H1 (cell line): ENCODE results near the gene SFXN2. TPM values are rescaled to one million over a fixed set of nuclear protein-coding genes. Genes with fewer than 3 reads are reported as not detected.

ENCODE experiments used
- CTCF ChIA-PET: fragments of 300-600 bp; sonication (Branson Sonifier 250); formaldehyde crosslinking; loops from one replicate; lab custom pipeline; 2021; ENCODE audit not compliant: partially characterized antibody; lab: Charles Lee
- POLR2A ChIA-PET: fragments of 300-600 bp; sonication (Branson Sonifier 250); formaldehyde crosslinking; loops from one replicate; lab custom pipeline; 2021; ENCODE audit warnings: inconsistent platforms; ENCODE audit not compliant: partially characterized antibody; lab: Charles Lee
- DNase-seq, 2 experiments: peaks; one replicate each; pipeline versions ENCODE4 v3.0.0 to v3.0.0-alpha.2; 2010 to 2022; ENCODE audit warnings: low spot score in 2 of 2, low read depth in 1 of 2, mixed read lengths in 1 of 2
- FAIRE-seq: peaks from 2 replicates; lab custom pipeline; 2011; peaks lifted over from hg19 to GRCh38; lab: Jason Lieb, UNC
- H2AFZ ChIP-seq: 2 replicates; pipeline ENCODE4 v1.8.1; 2012; ENCODE audit warnings: low read length, inconsistent platforms
- H2AK5ac ChIP-seq: 2 replicates; pipeline ENCODE4 v1.6.1; 2013; ENCODE audit warnings: low read depth, low read length
- H2BK120ac ChIP-seq: replicated peaks from 2 replicates; pipeline ENCODE3; 2013; ENCODE audit warnings: low read depth, low read length, inconsistent platforms
- H2BK12ac ChIP-seq: 2 replicates; pipeline ENCODE4 v1.6.1; 2013; ENCODE audit warnings: low read depth, low read length
- H2BK15ac ChIP-seq: 2 replicates; pipeline ENCODE4 v1.6.1; 2013; ENCODE audit warnings: low read length
- H2BK20ac ChIP-seq: 2 replicates; pipeline ENCODE4 v1.6.1; 2013; ENCODE audit warnings: low read length
- H2BK5ac ChIP-seq: 2 replicates; pipeline ENCODE4 v1.6.1; 2013; ENCODE audit warnings: low read depth, low read length
- H3K14ac ChIP-seq: 2 replicates; pipeline ENCODE4 v1.6.1; 2013; ENCODE audit warnings: inconsistent platforms; ENCODE audit not compliant: insufficient read length
- H3K18ac ChIP-seq: 2 replicates; pipeline ENCODE4 v1.6.1; 2013; ENCODE audit warnings: low read length; ENCODE audit errors: extremely low read depth
- H3K23ac ChIP-seq: 2 replicates; pipeline ENCODE4 v1.6.1; 2013; ENCODE audit warnings: inconsistent platforms; ENCODE audit not compliant: insufficient read length
- H3K23me2 ChIP-seq: 2 replicates; pipeline ENCODE4 v1.6.1; 2013; ENCODE audit warnings: low read depth, low read length
- H3K27ac ChIP-seq: 2 replicates; pipeline ENCODE4 v1.6.1; 2011; ENCODE audit warnings: low read depth, low read length, inconsistent platforms
- H3K27me3 ChIP-seq, 4 experiments: replicated peaks in 1 of 4; 1 replicate in 1 of 4; 2 replicates in 3 of 4; pipeline versions ENCODE4 v1.6.1 to v1.8.1; 2011 to 2013; ENCODE audit warnings: low read length in 3 of 4, mild to moderate bottlenecking in 3 of 4, inconsistent platforms in 2 of 4, mixed read lengths in 2 of 4, moderate library complexity in 1 of 4; ENCODE audit not compliant: control insufficient read depth in 3 of 4, insufficient read depth in 3 of 4; ENCODE audit errors: extremely low read depth in 1 of 4
- H3K36me3 ChIP-seq, 4 experiments: 2 replicates each; pipeline versions ENCODE4 v1.6.1 to v1.8.1; 2011 to 2013; ENCODE audit warnings: mild to moderate bottlenecking in 4 of 4, low read length in 3 of 4, moderate library complexity in 2 of 4, control low read depth in 1 of 4, inconsistent platforms in 1 of 4; ENCODE audit not compliant: insufficient read depth in 4 of 4, control insufficient read depth in 2 of 4
- H3K4ac ChIP-seq: replicated peaks from 2 replicates; pipeline ENCODE3; 2013; ENCODE audit warnings: low read length, low read depth, mixed read lengths, inconsistent platforms; ENCODE audit not compliant: insufficient read length
- H3K4me1 ChIP-seq, 4 experiments: replicated peaks in 1 of 4; 1 replicate in 1 of 4; 2 replicates in 3 of 4; pipeline versions ENCODE4 v1.6.1 to v1.8.1; 2011 to 2013; ENCODE audit warnings: low read length in 3 of 4, inconsistent platforms in 2 of 4, mixed read lengths in 1 of 4; ENCODE audit not compliant: insufficient read depth in 4 of 4, control insufficient read depth in 3 of 4
- H3K4me2 ChIP-seq, 2 experiments: 2 replicates each; pipeline versions ENCODE4 v1.6.1 to v1.8.1; 2011 to 2013; ENCODE audit warnings: low read depth in 2 of 2, low read length in 2 of 2, control low read depth in 1 of 2, inconsistent platforms in 1 of 2, mild to moderate bottlenecking in 1 of 2; ENCODE audit not compliant: insufficient read depth in 1 of 2
- H3K4me3 ChIP-seq, 4 experiments: fragments of 200-600, 300-600 bp in 1 of 4; sonication (generic), shearing (Covaris generic), sonication (Bioruptor Twin) in 1 of 4; 2 replicates each; pipeline versions ENCODE4 v1.5.1 to v1.8.1; 2011 to 2016; ENCODE audit warnings: low read length in 4 of 4, low read depth in 3 of 4, control low read depth in 2 of 4, inconsistent platforms in 2 of 4, mild to moderate bottlenecking in 2 of 4, mixed read lengths in 1 of 4, moderate library complexity in 1 of 4; ENCODE audit not compliant: insufficient read depth in 2 of 4; ENCODE audit errors: extremely low read depth in 1 of 4
- H3K56ac ChIP-seq: replicated peaks from 2 replicates; pipeline ENCODE3; 2013; ENCODE audit warnings: low read depth, mild to moderate bottlenecking, mixed read lengths, low read length, inconsistent platforms; ENCODE audit not compliant: insufficient read length
- H3K79me1 ChIP-seq: 2 replicates; pipeline ENCODE4 v1.6.1; 2013; ENCODE audit warnings: low read depth, low read length, control low read depth
- H3K79me2 ChIP-seq, 2 experiments: 2 replicates each; pipeline versions ENCODE4 v1.6.1 to v1.8.1; 2012 to 2013; ENCODE audit warnings: low read length in 2 of 2, mild to moderate bottlenecking in 2 of 2, inconsistent platforms in 1 of 2; ENCODE audit not compliant: insufficient read depth in 2 of 2, control insufficient read depth in 1 of 2
- H3K9ac ChIP-seq, 4 experiments: replicated peaks in 1 of 4; 1 replicate in 1 of 4; 2 replicates in 3 of 4; pipeline versions ENCODE4 v1.6.1 to v1.8.1; 2011 to 2013; ENCODE audit warnings: low read depth in 3 of 4, low read length in 3 of 4, control low read depth in 2 of 4, mild to moderate bottlenecking in 2 of 4, moderate library complexity in 2 of 4, inconsistent platforms in 1 of 4; ENCODE audit errors: extremely low read depth in 1 of 4
- H3K9me3 ChIP-seq, 2 experiments: 2 replicates each; pipeline versions ENCODE4 v1.6.1 to v1.8.1; 2012 to 2013; ENCODE audit warnings: mild to moderate bottlenecking in 2 of 2, moderate library complexity in 2 of 2, control low read depth in 1 of 2, inconsistent platforms in 1 of 2, low read depth in 1 of 2, low read length in 1 of 2, mixed read lengths in 1 of 2; ENCODE audit not compliant: insufficient read depth in 2 of 2
- H4K20me1 ChIP-seq, 2 experiments: replicated peaks in 1 of 2; 2 replicates each; pipeline versions ENCODE3 to v1.8.1; 2011 to 2013; ENCODE audit warnings: inconsistent platforms in 2 of 2, low read length in 2 of 2, mild to moderate bottlenecking in 1 of 2; ENCODE audit not compliant: insufficient read depth in 2 of 2, control insufficient read depth in 1 of 2
- H4K5ac ChIP-seq: 2 replicates; pipeline ENCODE4 v1.6.1; 2013; ENCODE audit warnings: low read length, low read depth, mixed read lengths, inconsistent platforms; ENCODE audit not compliant: insufficient read length
- H4K8ac ChIP-seq: 2 replicates; pipeline ENCODE4 v1.8.0; 2013; ENCODE audit warnings: mild to moderate bottlenecking, moderate library complexity, low read length, inconsistent platforms; ENCODE audit not compliant: insufficient read depth; ENCODE audit errors: extremely low read depth
- H4K91ac ChIP-seq: replicated peaks from 2 replicates; pipeline ENCODE3; 2013; ENCODE audit warnings: low read length, mixed read lengths, inconsistent platforms; ENCODE audit not compliant: insufficient read length
- ASH2L ChIP-seq: fragments of 200-600, 300-600 bp; sonication (generic); IDR thresholded peaks from one replicate; pipeline ENCODE4 v1.7.1; 2017; ENCODE audit warnings: low read length
- TAF1 ChIP-seq: IDR thresholded peaks from 2 replicates; pipeline ENCODE4 v1.6.1; 2011; ENCODE audit warnings: mild to moderate bottlenecking, low read depth, low read length
- TAF7 ChIP-seq: optimal IDR thresholded peaks from 2 replicates; pipeline ENCODE3; 2011; ENCODE audit warnings: low read depth, mild to moderate bottlenecking, inconsistent platforms, low read length, moderate library complexity, borderline replicate concordance
- USF2 ChIP-seq: IDR thresholded peaks from 2 replicates; pipeline ENCODE4 v1.6.1; 2011; ENCODE audit warnings: low read length, improper control_type of control experiment
- WGBS, 2 experiments: shearing (Covaris generic) in 1 of 2; methylation state at CpG; one replicate each; pipeline versions ENCODE4 v1.1.6 to v1.1.7; 2013 to 2015; ENCODE audit warnings: low lambda C conversion rate in 2 of 2, mixed read lengths in 2 of 2, inconsistent platforms in 1 of 2, low coverage in 1 of 2, missing lambda C conversion rate in 1 of 2; ENCODE audit not compliant: insufficient replicate concordance in 2 of 2, insufficient coverage in 1 of 2, insufficient read length in 1 of 2; ENCODE audit errors: extremely low coverage in 1 of 2, missing lambda C conversion rate in 1 of 2; 5-methylcytosine and 5-hydroxymethylcytosine counted together
- polyA plus RNA-seq, 7 experiments: library from polyadenylated mRNA; depleted of rRNA in 3 of 7; stranded (reverse) in 5 of 7; unstranded in 2 of 7; fragments of >200 nt in 5 of 7; fragments of 200-250 nt in 2 of 7; gene quantifications; 1 replicate in 5 of 7; 2 replicates in 1 of 7; 4 replicates in 1 of 7; pipeline versions ENCODE4 v1.2.1 to v1.2.3, GENCODE V29; 2011 to 2013; ENCODE audit warnings: missing spikeins in 2 of 7, mixed read lengths in 2 of 7
- total RNA-seq: library from RNA; stranded (reverse); fragmentation: NEBNext Ultra II Directional; extraction: Animal tissue kit (Norgen Biotek cat#: 25700); gene quantifications from 2 replicates; pipeline ENCODE4 v1.2.1, GENCODE V29; 2021

SFXN2 gene
- total and polyA plus RNA-seq, 2 of the 8 experiments (the other 6 are each of a cell fraction or from before 2014, with no cell fraction given): 20.5 to 23.5 TPM

GRCh38 chr10:102770792-102771191 lies 56.4 kb downstream of the SFXN2 start:
- DNase-seq (no peak), FAIRE-seq (no peak)
- ChIA-PET CTCF (interaction anchor here (0.7 to 2.2 kb wide), 2 partner anchors 10 to 37 kb away, joined by 3 to 10 read pairs; no protein-coding TSS in a partner anchor), POLR2A (interaction anchor here (1.1 kb wide), 1 partner anchor 92 kb away, joined by 3 read pairs; no protein-coding TSS in a partner anchor)
- H4K91ac ChIP-seq: no peak overlapping the region
- peaks cover 3% of the 10 kb centered on the region for H3K79me1 ChIP-seq
- no peak overlapping the region for H3K18ac ChIP-seq
- H2BK5ac ChIP-seq: no peak overlapping the region
- no peak overlapping the region for H2BK15ac ChIP-seq
- H3K56ac ChIP-seq: no peak overlapping the region
- H3K27ac ChIP-seq: no peak overlapping the region
- 89% methylated on average over 1 of the region's 1 CpG; no CpG with 5 or more reads in 1 of the 2 experiments for WGBS, 2 experiments
- H3K9ac ChIP-seq: no peak overlapping the region
- no peak overlapping the region for H3K23ac ChIP-seq
- H3K9me3 ChIP-seq: no peaks in the 10 kb centered on the region
- H4K5ac ChIP-seq: no peak overlapping the region
- H3K79me2 ChIP-seq: no peaks in the 10 kb centered on the region
- H3K14ac ChIP-seq: no peak overlapping the region
- no peak overlapping the region for H2AK5ac ChIP-seq
- TF ChIP-seq USF2 (no peak), ASH2L (no peak), TAF7 (no peak), TAF1 (no peak)
- H3K23me2 ChIP-seq: no peaks in the 10 kb centered on the region
- H3K4me2 ChIP-seq: no peak overlapping the region
- H3K4me3 ChIP-seq: no peak overlapping the region
- no peaks in the 10 kb centered on the region; a peak in 1 of 7 replicates for H3K27me3 ChIP-seq
- H2BK120ac ChIP-seq: no peak overlapping the region
- H2AFZ ChIP-seq: no peak overlapping the region
- no peak overlapping the region for H3K4ac ChIP-seq
- no peak overlapping the region for H2BK12ac ChIP-seq
- H4K8ac ChIP-seq: no peak overlapping the region
- no peaks in the 10 kb centered on the region for H4K20me1 ChIP-seq
- H2BK20ac ChIP-seq: no peak overlapping the region
- H3K36me3 ChIP-seq: no peaks in the 10 kb centered on the region
- H3K4me1 ChIP-seq: peaks cover 3 to 7% (median 4%) of the 10 kb centered on the region in 4 experiments
